HG03575 (cell line): ENCODE results near the gene MYORG.
"Not testable (repeated sequence)": the region's sequence is repeated elsewhere in the genome, so short reads cannot be mapped to it uniquely, and the experiment has no call there.

Experiments used
- ATAC-seq: cut with Tn5 transposase; IDR thresholded peaks from one replicate; pipeline ENCODE4 v1.9.1; 2021; ENCODE audit not compliant: unreplicated experiment, insufficient number of reproducible peaks, low FRiP score; ENCODE audit errors: extremely low read depth

The MYORG gene

DNA sequence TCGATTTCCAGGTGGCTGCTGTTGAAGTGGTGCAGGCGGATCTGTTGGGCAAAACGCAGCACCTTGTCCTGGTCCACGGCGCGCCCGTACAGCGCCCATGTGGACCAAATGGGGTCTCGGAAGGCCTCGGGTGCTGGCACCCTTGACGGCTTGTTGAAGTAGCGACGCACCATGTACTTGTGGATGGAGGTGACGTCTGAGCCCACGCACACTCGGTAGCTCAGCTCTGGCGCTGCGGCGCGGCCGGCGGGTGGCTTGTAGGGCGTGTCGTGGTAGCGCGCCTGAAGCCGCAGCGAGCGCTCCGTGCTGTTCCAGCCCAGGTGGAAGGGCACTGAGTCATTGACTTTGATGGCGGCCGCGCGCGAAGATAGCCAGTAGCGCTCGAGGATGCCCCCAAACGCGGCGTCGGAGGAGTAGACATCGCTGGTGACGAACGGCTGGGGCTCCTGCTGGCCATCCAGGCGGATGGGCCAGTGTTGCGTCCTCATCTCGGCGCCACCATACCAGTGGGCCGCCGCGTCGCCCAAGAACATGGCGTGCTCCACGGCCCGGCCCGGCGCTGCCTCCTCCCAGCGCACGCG lies 4.7 kb downstream of the MYORG start:
- ATAC-seq, result no peak

DNA sequence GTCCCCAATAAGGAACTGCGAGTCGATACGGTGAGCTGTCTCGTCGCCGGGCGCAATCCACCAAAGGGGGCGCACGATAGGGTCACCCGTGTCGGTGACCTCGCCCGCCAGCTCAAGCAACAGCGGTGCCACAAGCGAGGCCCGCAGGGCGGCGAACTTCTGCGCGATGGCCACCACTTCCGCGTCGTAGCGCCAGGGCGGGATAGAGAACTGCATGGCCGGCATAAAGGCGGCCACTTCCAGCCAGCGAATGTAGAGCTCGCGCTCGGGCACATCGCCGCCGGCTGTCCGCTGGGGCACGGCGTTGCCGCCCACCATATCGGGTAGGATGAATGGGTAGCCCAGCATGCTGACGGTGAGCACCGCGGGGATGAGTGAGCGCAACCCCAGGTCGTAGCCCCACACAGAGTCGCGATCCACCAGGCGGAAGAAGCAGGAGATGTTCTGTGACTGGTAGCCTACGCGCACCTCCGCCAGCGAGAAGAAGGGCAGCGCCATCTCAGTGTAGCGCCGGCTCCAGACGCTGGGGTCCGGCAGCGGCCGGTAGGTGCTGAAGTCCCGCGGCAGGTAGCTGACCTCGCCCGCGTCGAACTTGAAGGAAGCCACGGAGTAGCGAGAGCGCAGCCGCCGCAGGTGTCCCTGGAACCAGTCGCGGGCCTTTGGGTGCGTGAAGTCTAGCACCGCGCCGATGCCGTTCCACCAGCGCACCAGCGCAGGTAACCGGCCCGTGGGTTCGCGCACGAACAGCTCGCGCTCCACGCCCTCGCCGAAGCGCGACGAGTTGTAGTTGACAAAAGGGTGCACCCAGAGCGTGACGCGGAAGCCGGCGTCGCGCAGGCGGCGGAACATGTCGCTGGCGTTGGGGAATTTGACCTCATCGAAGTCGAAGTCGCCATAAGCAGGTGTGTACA lies 5.5 kb downstream of the MYORG start:
- no peak for ATAC-seq

DNA sequence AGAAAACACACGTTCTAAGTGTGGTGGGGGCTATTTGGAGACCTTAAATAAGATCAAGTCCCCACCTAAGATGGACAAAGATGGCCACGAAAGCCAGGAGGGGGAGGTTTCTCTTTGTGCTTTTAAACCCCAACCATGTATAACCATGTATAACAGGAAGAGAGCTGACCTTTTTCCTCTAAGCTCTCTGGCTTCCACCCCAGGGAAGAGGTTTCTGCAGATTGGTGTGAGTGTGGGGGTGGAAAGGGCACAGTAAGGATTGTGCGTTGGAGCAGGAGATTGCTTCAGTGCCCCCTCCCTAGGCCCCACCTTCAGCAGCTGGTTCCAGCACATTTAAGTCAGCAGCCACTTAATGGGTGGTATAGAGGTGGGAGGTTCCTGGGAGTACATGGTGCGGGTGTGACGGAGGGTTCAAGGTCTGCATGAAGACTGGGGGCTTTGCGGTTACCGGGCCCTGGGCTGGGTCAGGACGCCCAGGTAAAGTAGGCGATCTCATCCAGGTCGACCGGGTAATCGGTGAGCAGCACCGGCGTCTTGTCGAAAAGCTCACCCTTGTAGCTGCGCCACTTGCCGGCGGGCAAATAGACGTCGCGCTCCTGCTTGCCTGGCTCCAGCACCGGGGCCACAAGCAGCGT lies 6.2 kb downstream of the MYORG start:
- ATAC-seq, result no peak

DNA sequence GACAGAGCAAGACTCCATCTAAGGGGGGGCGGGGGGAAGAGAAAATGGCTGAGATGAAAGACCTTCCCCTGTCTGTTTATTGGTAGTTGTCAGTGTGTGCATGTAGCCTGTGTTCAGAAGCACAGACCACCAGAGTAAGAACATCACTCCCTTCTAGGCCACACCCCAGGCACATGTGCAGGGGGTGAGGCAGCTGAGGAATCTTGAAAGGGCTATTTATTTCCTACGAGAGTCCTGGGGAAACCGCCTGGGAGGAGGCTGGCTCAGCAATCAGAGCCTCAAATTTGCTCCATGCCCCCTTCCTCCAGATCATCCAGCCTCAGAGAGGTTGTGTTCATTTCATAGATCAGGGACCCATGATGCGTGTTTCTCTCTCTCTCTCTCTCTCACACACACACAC lies 7.1 kb downstream of the MYORG start:
- no peak for ATAC-seq

DNA sequence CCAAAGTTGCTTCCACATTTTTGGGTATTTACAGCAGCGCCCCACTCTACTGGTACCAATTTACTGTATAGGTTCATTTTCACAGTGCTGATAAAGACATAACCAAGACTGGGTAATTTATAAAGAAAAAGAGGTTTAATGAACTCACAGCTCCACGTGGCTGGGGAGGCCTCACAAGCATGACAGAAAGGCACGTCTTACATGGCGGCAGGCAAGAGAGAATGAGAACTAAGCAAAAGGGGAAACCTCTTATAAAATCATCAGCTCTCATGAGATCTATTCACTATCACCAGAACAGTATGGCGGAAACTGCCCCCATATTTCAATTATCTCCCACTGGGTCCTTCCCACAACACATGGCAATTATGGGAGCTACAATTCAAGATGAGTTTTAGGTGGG lies 7.9 kb downstream of the MYORG start:
- ATAC-seq, result not testable (repeated sequence)

DNA sequence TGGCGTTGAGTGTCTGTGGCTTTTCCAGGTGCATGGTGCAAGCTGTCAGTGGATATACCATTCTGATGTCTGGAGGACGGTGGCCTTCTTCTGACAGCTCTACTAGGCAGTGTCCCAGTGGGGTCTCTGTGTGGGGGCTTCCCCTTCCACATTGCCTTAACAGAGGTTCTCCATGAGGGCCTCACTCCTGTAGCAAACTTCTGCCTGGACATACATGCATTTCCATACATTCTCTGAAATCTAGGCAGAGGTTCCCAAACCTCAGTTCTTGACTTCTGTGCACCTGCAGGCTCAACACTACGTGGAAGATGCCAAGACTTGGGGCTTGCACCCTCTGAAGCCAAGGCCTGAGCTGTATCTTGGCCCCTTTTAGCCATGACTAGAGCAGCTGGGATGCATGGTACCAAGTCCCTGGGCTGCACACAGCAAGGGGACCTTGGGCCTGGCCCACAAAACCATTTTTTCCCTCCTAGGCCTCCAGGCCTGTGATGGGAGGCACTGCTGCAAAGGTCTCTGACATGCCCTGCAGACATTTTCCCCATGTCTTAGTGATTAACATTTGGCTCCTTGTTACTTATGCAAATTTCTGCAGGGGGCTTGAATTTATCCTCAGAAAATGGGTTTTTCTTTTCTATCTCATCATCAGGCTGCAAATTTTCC lies 8.8 kb downstream of the MYORG start:
- not testable (repeated sequence) for ATAC-seq

DNA sequence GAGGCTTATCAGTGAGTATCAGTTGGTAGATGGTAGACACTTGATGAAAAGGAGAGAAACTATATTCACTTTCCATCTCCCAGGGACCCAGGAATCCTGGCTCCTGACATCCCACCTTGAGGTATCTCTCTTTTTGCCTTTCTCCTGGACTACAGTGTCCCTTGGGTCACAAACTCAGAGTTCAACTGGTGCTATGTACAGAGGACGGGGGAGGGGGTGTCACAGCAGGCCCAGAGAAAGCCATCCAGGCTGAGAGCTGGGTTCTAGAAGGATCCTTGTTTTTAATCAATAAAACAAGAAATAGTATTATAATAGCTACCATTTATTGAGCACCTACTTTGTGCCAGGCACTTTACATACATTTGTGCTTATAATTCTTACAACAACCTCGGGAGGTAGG lies 10.3 kb downstream of the MYORG start:
- ATAC-seq, result no peak

DNA sequence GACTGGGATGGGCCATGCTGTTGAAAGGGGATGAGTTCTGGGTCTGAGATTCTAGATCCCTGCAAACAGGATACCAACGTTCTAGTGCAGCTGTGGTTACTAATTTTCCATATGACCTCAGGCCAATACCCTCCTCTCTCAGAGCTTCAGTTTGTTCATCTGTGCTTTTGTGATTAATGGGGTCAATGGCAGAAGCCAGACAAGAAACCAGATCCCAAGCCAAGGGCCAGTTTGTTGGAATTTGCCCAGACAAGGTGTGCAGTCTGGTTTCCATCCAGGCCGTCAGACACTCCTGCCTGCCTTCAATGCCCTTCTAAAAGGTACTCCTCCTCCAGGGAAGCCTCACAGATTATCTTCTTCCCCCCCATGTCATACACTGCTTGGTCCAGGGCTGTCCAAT lies 11.4 kb downstream of the MYORG start:
- ATAC-seq, result no peak

DNA sequence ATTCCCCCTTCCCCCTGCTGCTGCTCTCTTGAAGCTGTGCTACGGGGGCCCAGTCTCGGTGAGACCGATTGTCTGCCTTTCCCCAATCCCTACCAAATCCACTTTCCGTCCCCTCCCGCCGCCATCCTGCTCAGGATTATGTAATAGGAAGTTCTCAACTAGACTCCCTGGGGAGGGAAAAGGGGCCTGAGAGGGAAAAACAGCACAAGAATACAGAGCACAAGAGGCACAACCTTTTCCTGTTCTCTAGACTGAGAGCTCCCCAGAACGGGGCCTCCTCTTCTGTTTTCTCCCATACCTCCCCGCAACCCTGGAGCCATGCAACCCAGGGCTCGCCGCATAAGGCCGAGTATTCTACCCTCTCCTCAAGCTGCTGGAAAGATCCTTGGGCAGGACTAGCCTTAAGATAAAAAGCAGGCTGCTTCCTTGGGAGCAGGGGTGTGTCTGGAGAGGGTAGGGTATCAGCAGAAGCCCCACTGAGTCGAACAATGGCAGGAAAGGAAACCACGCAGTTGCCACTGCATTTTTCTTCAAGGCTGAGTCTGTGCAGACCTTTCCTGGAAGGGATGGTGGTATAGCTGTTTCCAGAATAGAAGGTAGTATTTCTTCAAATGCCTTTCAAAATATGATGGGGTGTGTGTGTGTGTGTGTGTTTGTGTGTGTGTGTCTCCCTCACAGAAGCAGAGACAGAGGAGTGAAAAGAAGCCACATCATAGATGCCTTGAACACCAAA lies 12.9 kb downstream of the MYORG start:
- ATAC-seq, result no peak

DNA sequence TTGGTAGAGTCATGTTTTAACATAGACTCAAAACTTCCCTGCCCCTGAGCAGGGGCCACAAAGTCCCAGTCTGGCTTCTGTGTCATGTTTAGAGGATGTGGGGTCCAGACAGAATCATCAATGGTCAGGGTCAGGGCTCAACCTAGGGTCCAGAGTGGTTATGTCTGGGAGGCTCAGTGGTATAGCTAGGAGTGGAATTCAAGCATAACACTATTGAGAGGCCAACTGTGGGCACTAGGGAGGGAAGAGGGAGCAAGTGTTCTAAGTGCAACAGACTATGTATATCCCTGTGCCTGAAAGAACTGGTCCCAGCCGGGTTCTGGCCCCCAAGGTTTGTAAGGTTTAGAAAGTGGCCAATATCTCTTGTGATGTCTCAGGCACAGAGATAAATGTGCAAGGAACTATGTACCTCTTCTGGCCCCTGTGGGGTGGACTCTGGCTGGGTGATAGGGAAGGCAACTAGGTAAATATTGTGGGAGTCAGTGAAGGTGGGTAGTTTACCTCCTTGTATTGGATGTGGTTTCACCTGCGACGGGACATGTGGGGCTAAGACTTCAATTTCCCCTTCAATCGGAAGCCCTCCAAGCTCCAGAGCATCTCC lies 14.0 kb downstream of the MYORG start:
- no peak for ATAC-seq

DNA sequence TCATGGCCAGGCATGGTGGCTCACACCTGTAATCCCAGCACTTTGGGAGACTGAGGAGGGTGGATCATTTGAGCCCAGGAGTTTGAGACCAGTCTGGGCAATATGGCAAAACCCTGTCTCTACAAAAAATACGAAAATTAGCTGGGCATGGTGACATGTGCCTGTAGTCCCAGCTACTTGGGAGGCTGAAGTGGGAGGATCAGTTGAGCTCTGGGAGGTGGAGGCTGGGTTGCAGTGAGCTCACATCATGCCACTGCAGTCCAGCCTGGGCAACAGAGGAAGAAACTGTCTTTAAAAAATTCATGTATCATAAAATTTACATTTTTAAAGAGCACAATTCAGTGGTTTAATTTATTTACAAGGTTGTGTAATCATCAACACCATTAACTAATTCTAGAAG lies 23.7 kb downstream of the MYORG start:
- not testable (repeated sequence) for ATAC-seq

DNA sequence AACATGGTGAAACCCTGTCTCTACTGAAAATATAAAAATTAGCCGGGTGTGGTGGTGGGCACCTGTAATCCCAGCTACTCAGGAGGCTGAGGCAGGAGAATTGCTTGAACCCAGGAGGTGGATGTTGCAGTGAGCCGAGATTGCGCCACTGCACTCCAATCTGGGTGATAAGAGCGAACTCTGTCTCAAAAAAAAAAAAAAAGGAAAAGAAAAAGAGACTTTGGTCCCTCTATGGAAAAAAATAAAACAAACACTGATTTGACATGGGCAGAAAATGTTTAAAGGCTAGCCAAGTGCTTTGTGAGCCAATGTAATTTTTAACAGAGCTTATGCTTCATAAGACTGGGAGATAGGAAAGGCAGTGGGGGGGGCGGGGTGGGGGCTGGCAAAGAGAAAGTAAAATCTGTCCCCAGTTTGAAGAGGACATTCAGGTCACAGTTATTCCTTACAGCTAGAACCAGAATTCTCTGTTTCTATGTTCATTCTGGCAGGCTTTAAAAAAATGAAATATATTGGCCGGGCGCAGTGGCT lies 24.5 kb downstream of the MYORG start:
- not testable (repeated sequence) for ATAC-seq

DNA sequence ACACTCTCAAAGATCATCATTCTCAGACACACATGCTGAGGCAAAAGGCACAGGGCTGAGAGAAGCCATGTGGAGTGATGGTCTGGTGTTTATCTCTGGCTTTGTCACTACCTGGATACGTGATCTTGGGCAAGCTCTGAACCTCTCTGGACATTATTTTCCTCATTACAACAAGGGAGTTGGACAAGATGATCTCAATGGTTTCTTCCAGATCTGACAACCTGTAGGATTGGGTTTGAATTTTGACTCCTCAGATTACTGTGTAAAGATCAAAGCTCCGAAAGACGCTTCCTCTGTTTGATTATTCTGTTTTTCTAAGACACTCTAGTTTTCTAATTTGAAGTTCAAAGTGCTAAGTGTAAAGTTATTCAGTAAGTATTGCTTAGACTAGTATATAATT lies 27.4 kb downstream of the MYORG start:
- no peak for ATAC-seq

DNA sequence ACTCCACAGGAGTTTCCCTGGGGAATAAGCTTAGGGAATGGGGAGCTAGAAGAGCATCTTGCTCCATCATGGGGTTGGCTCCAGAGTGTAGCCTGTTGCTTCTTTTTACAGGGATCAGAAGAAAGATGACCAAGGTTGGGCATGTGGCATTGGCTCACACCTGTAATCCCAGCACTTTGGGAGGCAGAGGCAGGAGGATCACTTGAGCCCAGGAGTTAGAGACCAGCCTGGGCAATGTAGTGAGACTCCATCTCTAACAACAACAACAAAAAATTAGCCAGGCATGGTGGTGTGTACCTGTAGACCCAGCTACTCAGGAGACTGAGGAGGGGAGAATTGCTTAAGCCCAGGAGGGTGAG lies 28.9 kb downstream of the MYORG start:
- no peak for ATAC-seq

DNA sequence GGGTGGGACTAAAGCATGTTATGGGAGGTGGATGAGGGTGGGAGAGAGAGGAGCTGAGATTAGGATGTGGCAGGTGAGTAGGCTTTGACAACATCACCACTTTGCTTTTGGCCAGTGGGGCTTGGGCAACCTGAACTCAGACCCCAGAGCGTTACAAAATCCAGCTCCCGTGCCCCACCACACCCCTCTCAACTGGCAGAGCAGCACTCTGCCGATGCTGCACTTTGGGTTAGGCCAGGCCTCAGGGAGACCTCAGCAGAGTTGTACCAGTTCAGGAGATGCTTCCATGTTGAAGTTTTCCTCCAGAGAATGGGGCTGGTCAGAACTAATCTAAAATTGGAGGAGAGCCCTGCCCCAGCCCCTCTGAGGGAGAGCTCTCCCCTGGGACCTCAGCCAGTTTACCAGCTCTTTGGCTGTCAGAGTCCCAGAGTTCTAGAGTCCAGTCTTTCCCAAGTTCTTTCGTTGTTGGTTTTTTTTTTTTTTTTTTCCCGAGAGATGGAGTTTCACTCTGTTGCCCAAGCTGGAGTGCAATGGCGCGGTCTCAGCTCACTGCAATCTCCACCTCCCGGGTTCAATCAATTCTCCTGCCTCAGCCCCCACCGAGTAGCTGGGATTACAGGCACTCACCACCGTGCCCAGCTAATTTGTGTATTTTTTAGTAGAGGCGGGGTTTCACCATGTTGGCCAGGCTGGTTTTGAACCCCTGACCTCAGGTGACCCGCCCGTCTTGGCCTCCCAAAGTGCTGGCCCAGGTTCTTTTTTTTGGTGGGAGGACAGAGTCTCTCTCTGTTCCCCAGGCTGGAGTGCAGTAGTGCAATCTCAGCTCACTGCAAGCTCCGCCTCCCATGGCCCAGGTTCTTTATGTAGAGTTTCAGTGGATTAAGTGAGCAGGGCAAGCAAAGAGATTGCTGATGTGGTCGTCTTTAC lies 29.6 kb downstream of the MYORG start:
- ATAC-seq, result no peak

DNA sequence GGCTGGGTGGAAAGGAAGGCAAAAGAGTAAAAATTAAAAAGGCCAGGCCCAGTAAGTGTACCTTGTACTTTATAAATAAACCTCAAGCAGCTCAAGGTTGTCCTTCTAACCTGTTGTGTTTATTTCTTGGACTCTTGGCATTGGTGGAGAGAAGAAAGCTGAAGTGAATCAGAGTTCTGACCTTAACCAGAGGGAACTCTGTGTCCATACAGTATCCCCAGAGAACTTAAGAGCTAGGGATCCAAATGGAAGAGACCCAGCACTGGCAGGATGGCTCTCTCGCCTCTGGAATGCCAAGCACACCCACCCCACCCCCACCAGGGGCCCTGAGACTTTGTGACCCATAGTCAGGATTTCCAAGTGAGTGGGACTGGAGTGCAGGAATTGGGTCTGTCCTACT lies 33.1 kb downstream of the MYORG start:
- no peak for ATAC-seq

DNA sequence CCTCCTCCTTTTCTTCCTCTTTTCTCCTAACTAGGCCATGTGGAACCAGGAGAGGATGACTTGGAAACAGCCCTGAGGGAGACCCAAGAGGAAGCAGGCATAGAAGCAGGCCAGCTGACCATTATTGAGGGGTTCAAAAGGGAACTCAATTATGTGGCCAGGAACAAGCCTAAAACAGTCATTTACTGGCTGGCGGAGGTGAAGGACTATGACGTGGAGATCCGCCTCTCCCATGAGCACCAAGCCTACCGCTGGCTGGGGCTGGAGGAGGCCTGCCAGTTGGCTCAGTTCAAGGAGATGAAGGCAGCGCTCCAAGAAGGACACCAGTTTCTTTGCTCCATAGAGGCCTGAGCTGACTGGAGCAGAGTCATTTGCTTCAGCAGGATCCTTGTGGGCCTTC lies 33.6 kb downstream of the MYORG start:
- no peak for ATAC-seq
